HepG2 (cell line): ENCODE measurements around the gene FCN3. TPM values are rescaled to one million over a fixed set of nuclear protein-coding genes. Genes with fewer than 3 reads are reported as not detected.

Source experiments
- ARNT ChIP-seq: fragments of 450-650 bp; IDR thresholded peaks from 2 replicates; pipeline ENCODE4 v1.6.1; 2017
- DR1 ChIP-seq: sonication (generic); formaldehyde crosslinking; IDR thresholded peaks from 2 replicates; pipeline ENCODE4 v1.8.0; 2021; ENCODE audit warnings: mild to moderate bottlenecking, missing genetic modification reagents, inconsistent platforms
- ESRRA ChIP-seq: sonication (generic); formaldehyde crosslinking; IDR thresholded peaks from 2 replicates; pipeline ENCODE4 v1.5.1; 2020; ENCODE audit warnings: mild to moderate bottlenecking, low read depth, missing genetic modification reagents
- HNRNPL ChIP-seq: fragments of 200-400 bp; formaldehyde crosslinking; IDR thresholded peaks from 2 replicates; pipeline ENCODE4 v1.6.1; 2017; ENCODE audit warnings: mild to moderate bottlenecking, low read depth, low read length
- ZBTB20 ChIP-seq: sonication (generic); formaldehyde crosslinking; IDR thresholded peaks from 2 replicates; pipeline ENCODE4 v1.8.1; 2023; ENCODE audit warnings: missing genetic modification reagents, low read depth, mild to moderate bottlenecking, borderline replicate concordance
- ZBTB33 ChIP-seq: sonication (generic); formaldehyde crosslinking; IDR thresholded peaks from 2 replicates; pipeline ENCODE4 v1.4.0; 2020; ENCODE audit warnings: missing genetic modification reagents
- ZFP36L1 ChIP-seq: sonication (generic); formaldehyde crosslinking; IDR thresholded peaks from 2 replicates; pipeline ENCODE4 v1.8.0; 2022; ENCODE audit warnings: mild to moderate bottlenecking, missing genetic modification reagents, moderate library complexity
- ZFYVE20 ChIP-seq: sonication (generic); formaldehyde crosslinking; IDR thresholded peaks from 2 replicates; pipeline ENCODE4 v1.8.0; 2023; ENCODE audit warnings: low read depth, mild to moderate bottlenecking, moderate library complexity, missing genetic modification reagents, borderline replicate concordance
- ZNF142 ChIP-seq: sonication (generic); formaldehyde crosslinking; IDR thresholded peaks from 2 replicates; pipeline ENCODE4 v1.4.0; 2020; ENCODE audit warnings: missing genetic modification reagents
- ZNF207 ChIP-seq: fragments of 450-650 bp; IDR thresholded peaks from 2 replicates; pipeline ENCODE4 v1.6.1; 2016; ENCODE audit warnings: antibody characterized with exemption, borderline replicate concordance
- ZNF512 ChIP-seq: sonication (generic); formaldehyde crosslinking; IDR thresholded peaks from 2 replicates; pipeline ENCODE4 v1.4.0; 2020; ENCODE audit warnings: mild to moderate bottlenecking, missing genetic modification reagents
- ZNF546 ChIP-seq: sonication (generic); formaldehyde crosslinking; conservative IDR thresholded peaks from 2 replicates; pipeline ENCODE4 v1.8.1; 2023; ENCODE audit warnings: mild to moderate bottlenecking, missing genetic modification reagents
- ZNF598 ChIP-seq: sonication (generic); formaldehyde crosslinking; IDR thresholded peaks from 2 replicates; pipeline ENCODE4 v1.5.1; 2020; ENCODE audit warnings: mild to moderate bottlenecking, missing genetic modification reagents, borderline replicate concordance
- ZNF674 ChIP-seq: sonication (generic); formaldehyde crosslinking; IDR thresholded peaks from 2 replicates; pipeline ENCODE4 v1.5.0; 2020; ENCODE audit warnings: low read depth, mild to moderate bottlenecking, missing genetic modification reagents
- ZNF678 ChIP-seq: sonication (generic); formaldehyde crosslinking; IDR thresholded peaks from 2 replicates; pipeline ENCODE4 v1.4.0; 2020; ENCODE audit warnings: mild to moderate bottlenecking, missing genetic modification reagents
- polyA plus RNA-seq, 8 experiments: library from polyadenylated mRNA; depleted of rRNA in 3 of 8; stranded (reverse) in 7 of 8; unstranded in 1 of 8; fragments of >200 nt; fragmentation: Illumina TruSeq in 4 of 8; extraction: Trizol in 4 of 8; gene quantifications; 2 replicates each; pipeline versions ENCODE4 v1.2.1 to v1.2.3, GENCODE V29; 2011 to 2016; ENCODE audit warnings: low read depth in 4 of 8, missing spikeins in 1 of 8, mixed read lengths in 1 of 8; ENCODE audit not compliant: insufficient read depth in 1 of 8
- total RNA-seq, 5 experiments: library from RNA; depleted of rRNA; stranded (reverse); fragments of >200 nt; fragmentation: Illumina TruSeq; extraction: Trizol; gene quantifications; 2 replicates each; pipeline ENCODE4 v1.2.3, GENCODE V29; 2016; ENCODE audit warnings: low read depth in 1 of 5
- TF ChIP-seq, protein P1 (sequence below): sonication (generic); formaldehyde crosslinking; IDR thresholded peaks from 2 replicates; pipeline ENCODE4 v1.9.0; 2021; ENCODE audit warnings: missing genetic modification reagents, mild to moderate bottlenecking, borderline replicate concordance

Gene FCN3
- total and polyA plus RNA-seq, 2 of the 13 experiments (the other 11 are each of a cell fraction or from before 2014, with no cell fraction given), result not detected

DNA sequence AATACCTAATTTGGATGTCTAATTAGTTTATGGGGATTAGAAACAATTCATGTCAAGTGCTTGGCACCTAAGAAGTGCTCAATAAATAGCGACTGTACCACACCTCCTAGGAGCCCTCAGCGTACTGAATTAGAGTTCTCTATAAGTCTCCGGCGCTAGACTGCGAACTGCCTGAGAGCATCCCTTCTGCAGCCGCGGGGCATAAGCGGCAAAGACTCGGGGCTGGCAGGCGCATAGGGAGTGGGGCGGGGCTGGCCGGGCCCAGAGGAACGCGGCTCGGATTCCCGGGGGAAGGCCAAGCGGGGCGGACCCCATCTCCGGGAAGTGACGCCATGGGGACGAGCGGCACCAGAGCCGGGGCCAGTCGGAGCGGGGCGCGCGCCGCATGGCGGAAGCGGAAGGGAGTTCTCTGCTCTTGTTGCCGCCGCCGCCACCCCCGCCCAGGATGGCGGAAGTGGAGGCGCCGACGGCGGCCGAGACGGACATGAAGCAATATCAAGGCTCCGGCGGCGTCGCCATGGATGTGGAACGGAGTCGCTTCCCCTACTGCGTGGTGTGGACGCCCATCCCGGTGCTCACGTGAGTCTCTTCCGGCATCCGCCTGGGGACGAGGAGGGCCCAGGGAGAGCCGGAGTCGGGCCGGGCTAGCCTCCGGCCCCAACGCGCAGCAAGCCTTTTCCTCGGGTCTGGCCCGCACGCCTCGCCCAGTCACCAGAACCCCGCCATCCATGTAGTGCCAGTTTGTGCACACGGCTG is 52.6 kb downstream of the FCN3 start, which contains the start of gene TMEM222 (continued):
- TF ChIP-seq ZNF142 (CRISPR knock-in tag), result peak; percentile 90
- TF ChIP-seq, protein P1, sequence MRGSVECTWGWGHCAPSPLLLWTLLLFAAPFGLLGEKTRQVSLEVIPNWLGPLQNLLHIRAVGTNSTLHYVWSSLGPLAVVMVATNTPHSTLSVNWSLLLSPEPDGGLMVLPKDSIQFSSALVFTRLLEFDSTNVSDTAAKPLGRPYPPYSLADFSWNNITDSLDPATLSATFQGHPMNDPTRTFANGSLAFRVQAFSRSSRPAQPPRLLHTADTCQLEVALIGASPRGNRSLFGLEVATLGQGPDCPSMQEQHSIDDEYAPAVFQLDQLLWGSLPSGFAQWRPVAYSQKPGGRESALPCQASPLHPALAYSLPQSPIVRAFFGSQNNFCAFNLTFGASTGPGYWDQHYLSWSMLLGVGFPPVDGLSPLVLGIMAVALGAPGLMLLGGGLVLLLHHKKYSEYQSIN (CRISPR knock-in tag), result no peak
- TF ChIP-seq ZNF678 (CRISPR knock-in tag), result no peak
- TF ChIP-seq ZFYVE20 (CRISPR knock-in tag), result no peak
- TF ChIP-seq ZNF674, result no peak
- TF ChIP-seq ZBTB33 (CRISPR knock-in tag), result peak; percentile 68; the same call in 1 of the 2 replicates
- TF ChIP-seq ARNT, result no peak
- peak; percentile 36; the same call in 1 of the 2 replicates for TF ChIP-seq ZBTB20 (CRISPR knock-in tag)
- 0 out of 2 replicates have a peak, but pooled peaks have one; percentile 51 for TF ChIP-seq ZNF512 (CRISPR knock-in tag)
- peak; percentile 84 for TF ChIP-seq DR1 (CRISPR knock-in tag)
- TF ChIP-seq ZNF207, result no peak
- peak; percentile 59; the same call in 1 of the 2 replicates for TF ChIP-seq ESRRA (CRISPR knock-in tag)
- TF ChIP-seq ZFP36L1, result 0 out of 2 replicates have a peak, but pooled peaks have one; percentile 54
- TF ChIP-seq HNRNPL, result 0 out of 2 replicates have a peak, but pooled peaks have one; percentile 45
- TF ChIP-seq ZNF598 (CRISPR knock-in tag), result no peak
- peak; percentile 50; the same call in 1 of the 2 replicates for TF ChIP-seq ZNF546 (CRISPR knock-in tag)
